Activated T-cell treated with anti-CD3 and anti-CD28 coated beads, Interleukin-2, amount 50 U/mL, for 1 hour (primary cell): ENCODE results near the gene SPTBN4.
"Not testable (repeated sequence)": the region's sequence is repeated elsewhere in the genome, so short reads cannot be mapped to it uniquely, and the experiment has no call there.

Experiments
- DNase-seq: peaks from one replicate; pipeline ENCODE4 v3.0.0-alpha.2; 2020

The SPTBN4 gene

GRCh38 chr19:40621966-40622772, 155.4 kb downstream of the SPTBN4 start:
- DNase-seq = no peak

GRCh38 chr19:40622773-40623075, 155.9 kb downstream of the SPTBN4 start:
- DNase-seq = no peak

- no peak for DNase-seq
These were observed 156.8 kb downstream of the SPTBN4 start for GRCh38 chr19:40623403-40624251.

GRCh38 chr19:40624369-40625153, 157.8 kb downstream of the SPTBN4 start:
- DNase-seq = not testable (repeated sequence)

- DNase-seq = no peak
These were observed 158.8 kb downstream of the SPTBN4 start for GRCh38 chr19:40625406-40626120.
